ENCODE data around the gene STK10.

GRCh38 chr5:172171118-172171517 is 16.9 kb downstream of the STK10 start:
- no peak for TF ChIP-seq CTCF (IDR thresholded peaks at IDR 0.05; ENCODE audit: control extremely low read depth in 1 of 3, insufficient read depth in 1 of 3, low read depth in 1 of 3, low read length in 3 of 3)
- TF ChIP-seq POLR2A (IDR thresholded peaks at IDR 0.05; ENCODE audit: control extremely low read depth in 1 of 2, low read depth in 2 of 2, low read length in 2 of 2): no peak
- TF ChIP-seq CBX5 (IDR thresholded peaks at IDR 0.05; ENCODE audit: low read depth, low read length): no peak
- TF ChIP-seq EGR1 (IDR thresholded peaks at IDR 0.05; ENCODE audit: borderline replicate concordance, low read depth, low read length): no peak
- no peak for TF ChIP-seq EP300 (IDR thresholded peaks at IDR 0.05; ENCODE audit: borderline replicate concordance in 1 of 2, low read depth in 2 of 2, low read length in 2 of 2)
- TF ChIP-seq JUND (IDR thresholded peaks at IDR 0.05; ENCODE audit: low read length): no peak
- TF ChIP-seq NANOG (IDR thresholded peaks at IDR 0.05; ENCODE audit: insufficient read depth, low read depth, low read length, poor library complexity, severe bottlenecking): no peak
- no peak for TF ChIP-seq EZH2 (IDR thresholded peaks at IDR 0.05; ENCODE audit: low read depth, low read length, severe bottlenecking)
- no peak for TF ChIP-seq GABPA (IDR thresholded peaks at IDR 0.05; ENCODE audit: borderline replicate concordance, insufficient read depth, low read length)
- TF ChIP-seq TCF12 (IDR thresholded peaks at IDR 0.05; ENCODE audit: low read depth, low read length): no peak

Data from H1 (cell line).